ENCODE results near the gene DTX1. TPM values are rescaled to one million over a fixed set of nuclear protein-coding genes. Genes with fewer than 3 reads are reported as not detected.

Gene DTX1
- total and polyA plus RNA-seq, 2 donors (not counting 3 experiments of a cell fraction or from before 2014, with no cell fraction given): 0.06 to 0.22 TPM

GRCh38 chr12:113146999-113147398 is 90.5 kb downstream of the DTX1 start:
- FAIRE-seq (no peak), DNase-seq (ENCODE audit: low read depth, low spot score) (no peak)
- Histone ChIP-seq H3K36me3 (ENCODE audit: control insufficient read depth in 2 of 2, extremely low read depth in 1 of 2, insufficient read depth in 2 of 2, low read length in 2 of 2) (no peaks in the 10 kb centered on the region), H3K4me3 (replicated peaks in 1 of 3; ENCODE audit: insufficient read depth in 1 of 3, low read depth in 1 of 3, low read length in 3 of 3) (no peak overlapping the region), H3K9ac (replicated peaks; ENCODE audit: extremely low read depth, insufficient read depth, low read length) (no peak overlapping the region), H3K4me1 (ENCODE audit: control insufficient read depth, extremely low read depth, insufficient read depth, low read length) (no peaks in the 10 kb centered on the region), H3K27ac (ENCODE audit: insufficient read depth, low read depth, low read length) (no peak overlapping the region), H3K4me2 (ENCODE audit: insufficient read depth, low read length) (no peak overlapping the region), H3K27me3 (ENCODE audit: control insufficient read depth in 2 of 2, insufficient read depth in 2 of 2, low read length in 2 of 2) (peaks cover 10 to 15% of the 10 kb centered on the region in 2 experiments), H3K79me2 (ENCODE audit: control insufficient read depth, insufficient read depth, low read length) (no peaks in the 10 kb centered on the region), H3K9me1 (replicated peaks; ENCODE audit: control insufficient read depth, extremely low read depth, insufficient read depth, low read length) (no peaks in the 10 kb centered on the region), H2AFZ (ENCODE audit: low read depth, low read length) (no peak overlapping the region), H3K9me3 (replicated peaks; ENCODE audit: control insufficient read depth, insufficient read depth, low read length) (no peaks in the 10 kb centered on the region), H4K20me1 (replicated peaks; ENCODE audit: control insufficient read depth, extremely low read depth, insufficient read depth, low read length) (no peaks in the 10 kb centered on the region)
- no TSS peak for BruUV-seq (replicated peaks)
- ChIA-PET POLR2A (no interaction called here), CTCF (interaction anchor here (1.4 kb wide), 1 partner anchor 154 kb away, joined by 5 read pairs; no protein-coding TSS in a partner anchor)
- dilution Hi-C loops (cut with MboI; ENCODE audit: extremely low pct_ligation_motif_present, low sequenced_read_pairs) (no loop called here), intact Hi-C loops (cut with micrococcal nuclease) (no loop called here)
- TF ChIP-seq GATA2 (IDR thresholded peaks at IDR 0.05; ENCODE audit: insufficient read depth, insufficient read length, low read depth, low read length): no peak
- no peak for TF ChIP-seq MAX (IDR thresholded peaks at IDR 0.05; ENCODE audit: insufficient read depth, insufficient read length)
- no peak for TF ChIP-seq POLR2AphosphoS5 (IDR thresholded peaks at IDR 0.05; ENCODE audit: insufficient read depth, low read depth, low read length)
- no peak for TF ChIP-seq EZH2 (IDR thresholded peaks at IDR 0.05; ENCODE audit: borderline replicate concordance, low read depth, low read length, severe bottlenecking)
- no peak for TF ChIP-seq POLR2A (IDR thresholded peaks at IDR 0.05; ENCODE audit: low read depth, low read length)
- TF ChIP-seq MYC (IDR thresholded peaks at IDR 0.05; ENCODE audit: low read depth, low read length): no peak
- no peak for TF ChIP-seq FOS (IDR thresholded peaks at IDR 0.05; ENCODE audit: borderline replicate concordance, insufficient read depth, low read length)
- TF ChIP-seq JUN (IDR thresholded peaks at IDR 0.05; ENCODE audit: borderline replicate concordance, insufficient read depth, insufficient read length, low read depth): no peak
- no peak for TF ChIP-seq CTCF (IDR thresholded peaks at IDR 0.05; ENCODE audit: extremely low read depth in 1 of 2, insufficient read depth in 1 of 2, low read depth in 1 of 2, low read length in 2 of 2)

Other genes with a start within 250 kb of the DTX1 start
- 2.9 and 6.4 TPM in 2 replicates for gene OAS1, start 149.8 kb upstream of the DTX1 start, total RNA-seq
- 5.7 and 5.8 TPM in 2 replicates for gene OAS1, start 149.8 kb upstream of the DTX1 start, polyA plus RNA-seq
- 15.9 and 19.8 TPM in 2 replicates for gene OAS3, start 118.3 kb upstream of the DTX1 start, total RNA-seq
- 13.1 and 15.7 TPM in 2 replicates for gene OAS3, start 118.3 kb upstream of the DTX1 start, polyA plus RNA-seq
- gene OAS2, start 78.2 kb upstream of the DTX1 start, total RNA-seq: 2.4 and 3.1 TPM in 2 replicates
- gene OAS2, start 78.2 kb upstream of the DTX1 start, polyA plus RNA-seq: 1.3 and 1.7 TPM in 2 replicates
- gene RASAL1, start 79.0 kb downstream of the DTX1 start, total RNA-seq: not detected in 2 replicates
- not detected in 2 replicates for gene RASAL1, start 79.0 kb downstream of the DTX1 start, polyA plus RNA-seq
- not detected in 2 replicates for gene CFAP73, start 93.0 kb downstream of the DTX1 start, total RNA-seq
- gene CFAP73, start 93.0 kb downstream of the DTX1 start, polyA plus RNA-seq: not detected in 2 replicates
- gene DDX54, start 128.7 kb downstream of the DTX1 start, total RNA-seq: 76.4 and 90.0 TPM in 2 replicates
- gene DDX54, start 128.7 kb downstream of the DTX1 start, polyA plus RNA-seq: 41.9 and 54.1 TPM in 2 replicates
- 20.4 and 20.7 TPM in 2 replicates for gene RITA1, start 129.0 kb downstream of the DTX1 start, total RNA-seq
- gene RITA1, start 129.0 kb downstream of the DTX1 start, polyA plus RNA-seq: 21.1 and 21.3 TPM in 2 replicates
- 17.9 and 28.3 TPM in 2 replicates for gene TPCN1, start 164.7 kb downstream of the DTX1 start, total RNA-seq
- 18.7 and 19.5 TPM in 2 replicates for gene TPCN1, start 164.7 kb downstream of the DTX1 start, polyA plus RNA-seq